G401 (cell line): ENCODE results near the gene LIPF. TPM values are rescaled to one million over a fixed set of nuclear protein-coding genes. Genes with fewer than 3 reads are reported as not detected.
"Not testable (repeated sequence)": the region's sequence is repeated elsewhere in the genome, so short reads cannot be mapped to it uniquely, and the experiment has no call there.

Experiments used
- DNase-seq: peaks from one replicate; pipeline ENCODE4 v3.0.0-alpha.2; 2015; ENCODE audit warnings: low spot score
- in situ Hi-C: cut with HindIII; loops from 2 replicates; pipeline ENCODE4 v1.10.0; 2016; ENCODE audit warnings: low sequenced_read_pairs, mixed read lengths
- total RNA-seq: library from RNA; depleted of rRNA; stranded (reverse); fragments of >200 nt; shearing (Covaris generic); gene quantifications from 2 replicates; pipeline ENCODE4 v1.2.3, GENCODE V29; 2014; rRNA removed

Gene LIPF, protein sequence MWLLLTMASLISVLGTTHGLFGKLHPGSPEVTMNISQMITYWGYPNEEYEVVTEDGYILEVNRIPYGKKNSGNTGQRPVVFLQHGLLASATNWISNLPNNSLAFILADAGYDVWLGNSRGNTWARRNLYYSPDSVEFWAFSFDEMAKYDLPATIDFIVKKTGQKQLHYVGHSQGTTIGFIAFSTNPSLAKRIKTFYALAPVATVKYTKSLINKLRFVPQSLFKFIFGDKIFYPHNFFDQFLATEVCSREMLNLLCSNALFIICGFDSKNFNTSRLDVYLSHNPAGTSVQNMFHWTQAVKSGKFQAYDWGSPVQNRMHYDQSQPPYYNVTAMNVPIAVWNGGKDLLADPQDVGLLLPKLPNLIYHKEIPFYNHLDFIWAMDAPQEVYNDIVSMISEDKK
- total RNA-seq, result not detected in 2 replicates

- DNase-seq, result no peak
- in situ Hi-C loops, result no loop called here
These were observed at the start of gene LIPF for GRCh38 chr10:88664142-88664541. Gene LIPF, plus strand, starts transcription at chr10:88664442. Its CDS starts 2,856 bp downstream, at chr10:88667298.

GRCh38 chr10:88616250-88616977, 47.8 kb upstream of the LIPF start:
- no peak for DNase-seq
- in situ Hi-C loops, result no loop called here

DNA sequence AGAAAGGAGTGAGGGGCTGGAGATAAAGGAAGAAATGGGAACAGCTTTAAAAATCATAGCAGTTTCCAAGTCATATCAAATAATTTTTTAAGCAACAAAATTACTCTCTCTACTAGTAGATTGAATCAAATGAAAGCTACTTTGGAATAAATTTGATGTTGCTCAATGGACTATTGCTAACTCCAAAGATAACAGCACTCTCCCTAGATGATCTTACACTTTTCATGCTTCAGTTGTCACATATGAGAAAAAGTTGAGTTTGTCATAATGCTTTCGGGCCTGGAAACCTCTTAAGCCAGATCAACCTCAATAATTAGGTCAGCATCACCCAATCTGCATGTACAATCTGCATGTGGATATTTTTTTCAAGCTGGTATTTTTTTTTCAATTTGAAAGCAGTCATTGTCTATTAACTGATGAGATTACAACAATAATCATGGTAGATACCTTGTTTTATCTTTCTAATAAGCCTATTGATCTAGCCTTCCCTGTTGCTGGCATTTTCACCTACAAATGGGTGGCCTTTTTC, 46.4 kb upstream of the LIPF start:
- no peak for DNase-seq
- in situ Hi-C loops, result no loop called here

DNA sequence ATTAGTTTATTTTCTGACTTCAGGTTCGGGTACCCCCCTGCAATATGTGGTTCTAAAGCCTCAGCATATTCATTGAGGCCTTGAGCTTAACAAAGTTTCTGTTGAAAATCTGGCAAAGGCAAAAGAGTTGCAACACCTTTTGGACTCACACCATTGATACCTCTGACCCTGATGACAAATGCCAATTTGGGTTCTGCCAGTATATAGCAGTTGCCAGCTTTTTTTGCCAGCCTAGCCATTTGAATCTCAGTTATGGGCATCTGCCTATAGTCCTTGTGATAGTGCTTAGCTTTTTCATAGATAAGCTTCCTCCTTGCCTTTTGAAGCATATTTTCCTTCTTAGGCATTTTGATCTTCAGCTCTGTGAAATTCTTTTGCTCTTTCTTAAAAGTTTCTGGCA, 45.7 kb upstream of the LIPF start:
- in situ Hi-C loops, result no loop called here
- no peak for DNase-seq

GRCh38 chr10:88620441-88620840, 43.8 kb upstream of the LIPF start:
- no peak for DNase-seq
- in situ Hi-C loops, result no loop called here

GRCh38 chr10:88623835-88624234, 40.4 kb upstream of the LIPF start:
- no peak for DNase-seq
- in situ Hi-C loops, result no loop called here

DNA sequence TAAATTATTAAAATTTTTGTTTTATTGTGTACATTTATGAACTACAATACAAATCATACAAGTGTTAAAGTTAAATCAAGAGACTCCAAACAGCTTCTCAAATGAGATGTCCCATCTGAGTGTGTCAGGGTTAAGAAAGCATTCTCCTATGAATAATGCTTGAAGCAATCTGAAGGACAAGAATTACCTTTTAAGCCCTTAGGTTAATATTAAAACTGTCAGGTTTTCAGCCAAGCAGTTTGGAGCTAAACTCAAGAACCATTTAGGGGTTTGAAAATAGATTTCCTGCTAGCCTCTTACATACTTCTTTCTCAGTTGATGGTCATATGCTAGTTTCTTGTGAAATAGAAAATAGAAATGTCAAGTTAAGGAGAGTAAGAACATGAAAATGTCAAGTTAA, 39.4 kb upstream of the LIPF start:
- in situ Hi-C loops, result no loop called here
- DNase-seq, result no peak

- DNase-seq, result no peak
- in situ Hi-C loops, result no loop called here
These were observed 24.1 kb upstream of the LIPF start for GRCh38 chr10:88640186-88640585.

DNA sequence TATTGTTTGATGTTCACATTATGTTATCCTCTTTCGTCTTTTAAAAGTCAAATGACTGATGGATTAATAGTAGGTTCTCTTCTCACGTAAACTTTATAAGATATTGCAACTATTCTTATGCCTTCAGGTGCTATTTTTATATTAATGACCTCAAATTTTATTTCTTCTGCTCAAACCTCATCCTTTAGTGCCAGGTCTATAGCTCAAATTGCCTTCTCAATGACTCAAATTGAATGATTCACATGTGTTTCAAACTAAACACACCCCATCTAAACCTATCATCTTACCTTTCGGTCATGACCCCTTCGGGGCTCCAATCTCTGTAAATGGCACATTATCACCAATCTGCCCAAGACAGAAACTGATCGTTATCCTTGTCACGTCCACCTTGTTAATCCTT, 22.0 kb upstream of the LIPF start:
- in situ Hi-C loops, result no loop called here
- DNase-seq, result no peak

GRCh38 chr10:88642963-88643362, 21.3 kb upstream of the LIPF start:
- no peak for DNase-seq
- in situ Hi-C loops, result no loop called here

DNA sequence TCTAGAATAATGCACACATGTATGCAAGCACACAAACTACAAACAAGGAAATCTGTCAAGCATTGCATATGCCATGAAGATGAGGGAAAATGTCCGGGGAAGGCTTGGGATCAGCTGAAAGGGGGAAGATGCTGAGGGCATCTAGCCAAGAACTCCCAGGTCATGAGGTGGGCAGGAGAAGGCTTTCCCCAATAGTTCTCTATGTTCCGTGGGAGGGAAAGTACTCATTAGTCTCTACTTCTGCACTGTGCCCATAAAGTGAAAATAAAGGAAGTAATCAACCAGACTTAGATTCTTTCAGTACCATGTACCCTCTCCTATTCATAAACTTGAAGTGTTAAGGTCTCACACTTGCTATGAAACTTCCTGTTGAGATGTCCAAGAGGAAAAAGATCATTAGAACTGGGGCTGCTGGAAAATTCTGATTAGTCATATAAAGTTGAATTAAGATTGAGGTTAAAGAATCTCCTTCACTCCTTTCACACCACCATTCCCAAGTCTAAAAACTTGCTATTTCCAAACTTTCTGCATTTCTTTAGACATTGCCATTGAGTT, 17.1 kb upstream of the LIPF start:
- no peak for DNase-seq
- in situ Hi-C loops, result no loop called here

DNA sequence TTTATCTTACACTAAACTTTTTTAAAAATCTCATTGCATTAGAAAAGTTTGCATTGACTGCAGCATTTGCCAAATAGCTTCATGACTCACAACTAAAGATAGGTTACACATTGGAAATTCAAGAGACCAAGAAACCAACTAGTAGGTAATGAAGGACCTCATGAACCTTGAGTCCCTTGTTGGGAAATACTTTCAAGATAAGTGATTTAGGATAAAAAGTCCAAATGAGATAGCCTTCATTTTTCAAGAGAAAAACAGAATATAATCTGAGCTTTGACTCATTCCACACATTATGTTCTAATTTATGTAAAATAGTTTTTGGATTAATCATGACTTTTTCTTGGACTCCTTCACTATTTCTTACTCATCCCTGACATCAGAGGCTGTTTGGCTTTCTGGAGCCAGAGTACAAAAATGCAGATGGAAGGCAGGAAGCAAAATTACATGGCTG, 13.1 kb upstream of the LIPF start:
- in situ Hi-C loops, result no loop called here
- DNase-seq, result no peak

GRCh38 chr10:88652616-88653015, 11.6 kb upstream of the LIPF start:
- no peak for DNase-seq
- in situ Hi-C loops, result no loop called here

GRCh38 chr10:88657901-88658300, 6.3 kb upstream of the LIPF start:
- DNase-seq, result no peak
- in situ Hi-C loops, result no loop called here

- DNase-seq, result no peak
- in situ Hi-C loops, result no loop called here
These were observed 4.3 kb upstream of the LIPF start for GRCh38 chr10:88659725-88660597.

GRCh38 chr10:88660598-88660884, 3.7 kb upstream of the LIPF start:
- in situ Hi-C loops, result no loop called here
- no peak for DNase-seq

DNA sequence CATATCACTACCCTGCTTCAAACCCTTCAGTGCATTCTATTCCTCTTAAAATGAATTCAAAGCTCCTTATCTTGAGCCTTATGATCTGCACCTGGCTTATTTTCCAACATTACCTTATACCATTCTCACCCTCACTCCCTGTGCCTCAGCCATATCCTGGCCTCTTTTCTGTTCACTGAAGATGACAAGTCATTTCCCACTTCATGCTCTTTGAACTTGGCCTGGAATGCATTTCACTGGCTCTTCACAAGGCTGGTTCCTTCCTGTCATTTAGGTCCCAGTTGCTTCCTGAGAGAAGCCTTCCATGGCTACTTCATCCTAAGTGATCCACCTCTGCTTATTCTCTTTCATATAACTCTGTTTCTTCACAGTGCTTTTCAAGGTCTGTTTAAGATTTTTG, 3.2 kb upstream of the LIPF start:
- in situ Hi-C loops, result no loop called here
- DNase-seq, result no peak

GRCh38 chr10:88661577-88661976, 2.7 kb upstream of the LIPF start:
- DNase-seq, result no peak
- in situ Hi-C loops, result no loop called here

DNA sequence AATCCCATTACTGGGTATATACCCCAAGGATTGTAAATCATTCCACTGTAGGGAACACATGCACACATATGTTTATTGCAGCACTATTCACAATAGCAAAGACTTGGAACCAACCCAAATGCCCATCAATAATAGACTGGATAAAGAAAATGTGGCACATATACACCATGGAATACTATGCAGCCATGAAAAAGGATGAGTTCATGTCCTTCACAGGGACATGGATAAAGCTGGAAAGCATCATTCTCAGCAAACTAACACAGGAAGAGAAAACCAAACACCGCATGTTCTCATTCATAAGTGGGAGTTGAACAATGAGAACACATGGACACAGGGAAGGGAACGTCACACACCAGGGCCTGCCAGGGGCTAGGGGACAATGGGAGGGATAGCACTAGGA, 1.1 kb upstream of the LIPF start:
- in situ Hi-C loops, DNase-seq: not testable (repeated sequence)
